Aorta (tissue), 5 donors: ENCODE measurements around the gene SPOCK3. TPM values are rescaled to one million over a fixed set of nuclear protein-coding genes. Genes with fewer than 3 reads are reported as not detected.
A peak's percentile ranks its signal among the peaks of the same experiment; 100 is the strongest.

Experiments
- ATAC-seq: fragments of 200-7000 bp; cut with Tn5 transposase; one replicate; pipeline ENCODE4 v1.9.1; 2022; ENCODE audit warnings: moderate library complexity; ENCODE audit not compliant: low FRiP score
- DNase-seq, 2 donors: peaks; one replicate each; pipeline ENCODE4 v3.0.0-alpha.2; 2020
- H3K27ac ChIP-seq, 2 donors: one replicate each; pipeline ENCODE4 v1.5.1; 2013; ENCODE audit warnings: low read length in 2 of 2, mild to moderate bottlenecking in 2 of 2, moderate library complexity in 2 of 2, control low read depth in 1 of 2, inconsistent platforms in 1 of 2, low read depth in 1 of 2
- H3K27me3 ChIP-seq, 2 donors: one replicate each; pipeline ENCODE4 v1.6.1; 2013; ENCODE audit warnings: control low read depth in 1 of 2, low read length in 1 of 2, mild to moderate bottlenecking in 1 of 2, moderate library complexity in 1 of 2; ENCODE audit not compliant: insufficient read depth in 2 of 2, control insufficient read depth in 1 of 2
- H3K36me3 ChIP-seq, 2 donors: one replicate each; pipeline ENCODE4 v1.6.1; 2013; ENCODE audit warnings: control low read depth in 1 of 2, low read length in 1 of 2, mild to moderate bottlenecking in 1 of 2; ENCODE audit not compliant: insufficient read depth in 2 of 2, control insufficient read depth in 1 of 2
- H3K4me1 ChIP-seq, 2 donors: one replicate each; pipeline ENCODE4 v1.6.1; 2013; ENCODE audit warnings: low read length in 2 of 2, control low read depth in 1 of 2, mild to moderate bottlenecking in 1 of 2, moderate library complexity in 1 of 2; ENCODE audit not compliant: insufficient read depth in 2 of 2, control insufficient read depth in 1 of 2
- H3K4me3 ChIP-seq, 2 donors: one replicate each; pipeline ENCODE4 v1.5.1; 2013; ENCODE audit warnings: low read length in 2 of 2, control low read depth in 1 of 2, mild to moderate bottlenecking in 1 of 2
- H3K9me3 ChIP-seq: one replicate; pipeline ENCODE4 v1.6.1; 2013; ENCODE audit warnings: mild to moderate bottlenecking, low read length; ENCODE audit not compliant: control insufficient read depth
- WGBS, 2 donors: extraction: QIAGEN DNeasy Blood & Tissue Kit; methylation state at CpG; one replicate each; pipeline ENCODE4 v1.1.7; 2013; 5-methylcytosine and 5-hydroxymethylcytosine counted together
- intact Hi-C, 2 donors: fragments of 100-400 bp; cut with DNase I; formaldehyde crosslinking; loops; one replicate each; pipeline versions ENCODE4 v1.14.2 to v1.15.0; 2022
- polyA plus RNA-seq, 2 donors: library from polyadenylated mRNA; stranded (reverse); fragments of 200-250 nt; gene quantifications; one replicate each; pipeline ENCODE4 v1.2.3, GENCODE V29; 2013
- total RNA-seq, 2 donors: library from RNA; stranded (reverse); fragmentation: NEBNext Ultra II Directional; extraction: Animal tissue kit (Norgen Biotek cat#: 25700); gene quantifications; one replicate each; pipeline ENCODE4 v1.2.1, GENCODE V29; 2021
- donor health status: healthy with polysubstance abuse.
- donor health status: Bipolar disorder and iron deficiency.
- donor health status: DM: no; HTN: no; CAD: no.
- donor health status: DM: no; HTN: no; CAD: no.
- donor health status: DM: yes; HTN: yes; CAD: no.

The SPOCK3 gene
- total and polyA plus RNA-seq, 4 donors: not detected

- Histone ChIP-seq H3K4me3 (no peak overlapping the region), H3K27ac (no peak overlapping the region), H3K4me1 (no peaks in the 10 kb centered on the region), H3K36me3 (no peaks in the 10 kb centered on the region), H3K9me3 (no peaks in the 10 kb centered on the region), H3K27me3 (no peaks in the 10 kb centered on the region)
- DNase-seq (no peak), ATAC-seq (no peak)
- 72 to 74% methylated on average over 1 of the region's 1 CpG for WGBS, 2 donors
- intact Hi-C loops: no loop called here
Observed at GRCh38 chr4:167041524-167041923, 192.8 kb downstream of the SPOCK3 start.

DNA sequence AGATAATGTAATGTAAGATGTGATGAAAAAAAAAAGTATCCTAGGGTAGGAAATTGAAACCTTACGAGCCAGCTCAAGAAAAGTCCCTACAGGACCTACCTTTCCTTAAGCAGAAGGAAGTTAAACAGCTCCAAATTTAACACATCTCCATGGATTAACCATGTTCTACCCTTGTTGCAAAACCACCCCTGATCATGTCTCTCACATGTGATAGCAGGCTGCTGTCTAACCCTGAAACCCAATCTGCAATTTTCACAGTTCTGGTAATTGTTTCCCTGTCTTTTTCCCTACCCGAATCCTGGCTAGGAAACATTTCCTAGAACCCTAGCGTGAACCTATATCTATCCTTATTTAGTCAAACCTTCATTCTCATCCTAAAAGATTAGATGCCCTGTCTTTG, 198.9 kb downstream of the SPOCK3 start:
- 67 to 87% methylated on average over 3 of the region's 3 CpGs for WGBS, 2 donors
- Histone ChIP-seq H3K27ac (no peak overlapping the region), H3K27me3 (no peaks in the 10 kb centered on the region), H3K36me3 (no peaks in the 10 kb centered on the region), H3K4me1 (no peaks in the 10 kb centered on the region), H3K4me3 (no peak overlapping the region), H3K9me3 (no peaks in the 10 kb centered on the region)
- DNase-seq (no peak), ATAC-seq (no peak)
- intact Hi-C loops: no loop called here

- WGBS, 2 donors: 15 to 22% methylated on average over 2 of the region's 2 CpGs
- no peaks in the 10 kb centered on the region for H3K9me3 ChIP-seq
- H3K4me3 ChIP-seq: no peak overlapping the region
- no peaks in the 10 kb centered on the region for H3K27me3 ChIP-seq
- H3K36me3 ChIP-seq: no peaks in the 10 kb centered on the region
- H3K4me1 ChIP-seq: no peaks in the 10 kb centered on the region
- DNase-seq (no peak), ATAC-seq (no peak)
- intact Hi-C loops: no loop called here
- no peak overlapping the region for H3K27ac ChIP-seq
Observed at GRCh38 chr4:167034983-167035382, 199.3 kb downstream of the SPOCK3 start.

DNA sequence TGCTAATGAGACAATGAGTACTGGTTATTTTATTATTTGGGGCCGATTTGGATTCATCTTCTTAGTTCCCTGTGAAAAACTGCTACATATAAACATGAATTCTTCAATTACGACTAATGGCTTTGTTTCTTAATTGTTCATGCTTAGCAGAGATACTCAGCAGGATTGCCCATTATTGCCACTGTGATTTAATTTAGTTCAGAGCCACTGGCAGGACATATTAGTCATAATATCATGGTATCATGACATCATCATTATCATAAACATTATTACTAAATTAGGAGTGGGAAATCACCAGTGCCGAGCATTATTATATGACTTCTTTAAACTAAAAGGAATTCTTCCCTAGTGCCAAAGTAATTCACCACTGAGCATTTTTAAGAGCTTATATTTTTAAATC, 201.4 kb downstream of the SPOCK3 start:
- no peaks in the 10 kb centered on the region for H3K27me3 ChIP-seq
- no peak for DNase-seq
- intact Hi-C loops: no loop called here
- no peaks in the 10 kb centered on the region for H3K36me3 ChIP-seq
- no peaks in the 10 kb centered on the region for H3K4me1 ChIP-seq
- WGBS, 2 donors: 65 to 72% methylated on average over 3 of the region's 3 CpGs
- ATAC-seq: no peak
- no peaks in the 10 kb centered on the region for H3K9me3 ChIP-seq
- H3K4me3 ChIP-seq: no peak overlapping the region
- H3K27ac ChIP-seq: no peak overlapping the region

DNA sequence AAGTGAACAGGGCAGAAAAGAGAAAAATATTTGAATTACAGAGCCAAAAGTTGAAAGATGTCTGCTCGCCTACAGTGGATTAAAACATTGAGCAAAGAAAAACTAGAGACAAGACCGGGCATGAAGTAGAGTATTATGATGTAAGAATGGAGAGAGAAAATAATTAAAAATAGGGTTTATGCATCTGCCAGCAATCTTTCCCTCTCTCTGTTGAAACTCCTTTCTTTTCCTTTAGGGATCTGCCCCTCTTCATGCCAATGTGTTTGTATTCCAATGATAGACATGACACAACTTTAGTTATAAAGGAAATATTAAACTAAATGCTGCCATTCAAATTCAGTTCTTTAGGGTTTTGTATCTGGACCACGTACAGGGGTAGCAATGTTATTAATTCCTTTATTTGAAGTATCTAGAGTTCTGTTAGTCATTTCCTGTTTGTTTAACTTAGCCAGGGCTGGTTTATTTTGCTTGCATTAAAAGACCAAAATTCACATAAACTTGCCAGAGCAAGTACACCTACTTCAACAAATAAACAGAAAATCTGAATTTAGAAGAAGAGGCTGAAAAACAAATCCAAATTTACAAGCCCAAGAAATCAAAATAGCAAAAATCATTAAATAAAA, 202.6 kb downstream of the SPOCK3 start:
- no peaks in the 10 kb centered on the region for H3K36me3 ChIP-seq
- H3K4me3 ChIP-seq: no peak overlapping the region
- DNase-seq (no peak), ATAC-seq (no peak)
- WGBS, 2 donors: 6 to 21% methylated on average over 3 of the region's 3 CpGs
- H3K27me3 ChIP-seq: no peaks in the 10 kb centered on the region
- no peaks in the 10 kb centered on the region for H3K9me3 ChIP-seq
- intact Hi-C loops: no loop called here
- H3K4me1 ChIP-seq: no peaks in the 10 kb centered on the region
- no peak overlapping the region for H3K27ac ChIP-seq

DNA sequence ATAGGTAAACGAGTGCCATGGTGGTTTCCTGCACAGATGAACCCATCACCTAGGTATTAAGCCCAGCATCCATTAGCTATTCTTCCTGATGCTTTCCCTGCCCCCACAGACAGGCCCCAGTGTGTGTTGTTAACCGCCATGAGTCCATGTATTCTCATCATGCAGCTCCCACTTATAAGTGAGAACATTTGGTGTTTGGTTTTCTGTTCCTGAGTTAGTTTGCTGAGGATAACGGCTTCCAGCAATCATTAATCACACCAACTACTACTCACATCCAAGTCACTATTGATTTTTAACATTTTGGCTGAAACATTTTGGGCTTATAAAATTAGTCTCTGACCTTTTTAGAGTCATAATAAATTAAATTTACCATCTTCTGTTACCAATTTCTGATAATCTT, 205.3 kb downstream of the SPOCK3 start:
- WGBS, 2 donors: 53 to 57% methylated on average over 3 of the region's 3 CpGs

GRCh38 chr4:167025670-167026069, 208.6 kb downstream of the SPOCK3 start:
- no peaks in the 10 kb centered on the region for H3K9me3 ChIP-seq
- no peak overlapping the region for H3K27ac ChIP-seq
- H3K36me3 ChIP-seq: no peaks in the 10 kb centered on the region
- ATAC-seq (no peak), DNase-seq (no peak)
- intact Hi-C loops: loop anchor here in 1 of 2 donors (10.0 kb wide), 1 partner anchor 1049 kb away; no protein-coding TSS in a partner anchor
- no peaks in the 10 kb centered on the region for H3K4me1 ChIP-seq
- 64 to 76% methylated on average over 3 of the region's 3 CpGs for WGBS, 2 donors
- no peaks in the 10 kb centered on the region for H3K27me3 ChIP-seq
- no peak overlapping the region for H3K4me3 ChIP-seq

More for the DNA sequence above, 205.3 kb downstream of the SPOCK3 start:
- no peaks in the 10 kb centered on the region for H3K9me3 ChIP-seq
- no peak overlapping the region for H3K4me3 ChIP-seq
- DNase-seq (no peak), ATAC-seq (no peak)
- H3K27me3 ChIP-seq: no peaks in the 10 kb centered on the region
- H3K27ac ChIP-seq: no peak overlapping the region
- intact Hi-C loops: loop anchor here in 1 of 2 donors (10.0 kb wide), 1 partner anchor 1046 kb away; no protein-coding TSS in a partner anchor
- H3K4me1 ChIP-seq: no peaks in the 10 kb centered on the region
- H3K36me3 ChIP-seq: no peaks in the 10 kb centered on the region

DNA sequence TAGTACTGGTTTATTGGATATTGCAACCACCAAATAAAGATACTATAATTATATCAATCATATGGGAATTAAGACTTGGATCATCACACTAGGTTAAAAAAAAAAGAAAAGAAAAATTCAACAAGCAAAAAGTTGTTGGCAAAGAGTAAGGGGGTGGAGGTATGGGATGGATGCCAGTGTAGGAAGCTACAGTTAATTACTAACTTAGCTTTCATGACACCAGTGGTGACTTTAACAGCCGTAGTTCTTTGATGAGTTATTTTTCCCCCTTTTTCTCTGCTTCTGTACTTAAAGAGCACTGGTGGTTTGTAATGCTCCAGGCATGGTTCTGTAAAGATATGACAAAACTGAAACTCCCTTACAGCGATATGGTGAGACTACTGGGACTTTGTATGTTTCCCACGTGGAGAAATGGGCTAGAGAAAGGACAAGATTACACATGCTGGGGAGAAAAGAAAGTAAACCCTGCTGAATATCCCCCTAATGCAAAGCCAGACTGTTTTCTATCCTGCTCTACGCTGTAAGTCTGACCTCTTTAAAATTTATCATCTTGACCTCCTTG, 210.8 kb downstream of the SPOCK3 start:
- no peaks in the 10 kb centered on the region for H3K27me3 ChIP-seq
- H3K4me1 ChIP-seq: no peaks in the 10 kb centered on the region
- no peaks in the 10 kb centered on the region for H3K36me3 ChIP-seq
- DNase-seq (no peak), ATAC-seq (no peak)
- intact Hi-C loops: loop anchor here in 1 of 2 donors (5.0 to 10.0 kb wide), 2 partner anchors 264 to 1051 kb away; no protein-coding TSS in a partner anchor
- no peak overlapping the region for H3K27ac ChIP-seq
- WGBS, 2 donors: 29% methylated on average over 4 of the region's 4 CpGs
- no peak overlapping the region for H3K4me3 ChIP-seq
- no peaks in the 10 kb centered on the region for H3K9me3 ChIP-seq

DNA sequence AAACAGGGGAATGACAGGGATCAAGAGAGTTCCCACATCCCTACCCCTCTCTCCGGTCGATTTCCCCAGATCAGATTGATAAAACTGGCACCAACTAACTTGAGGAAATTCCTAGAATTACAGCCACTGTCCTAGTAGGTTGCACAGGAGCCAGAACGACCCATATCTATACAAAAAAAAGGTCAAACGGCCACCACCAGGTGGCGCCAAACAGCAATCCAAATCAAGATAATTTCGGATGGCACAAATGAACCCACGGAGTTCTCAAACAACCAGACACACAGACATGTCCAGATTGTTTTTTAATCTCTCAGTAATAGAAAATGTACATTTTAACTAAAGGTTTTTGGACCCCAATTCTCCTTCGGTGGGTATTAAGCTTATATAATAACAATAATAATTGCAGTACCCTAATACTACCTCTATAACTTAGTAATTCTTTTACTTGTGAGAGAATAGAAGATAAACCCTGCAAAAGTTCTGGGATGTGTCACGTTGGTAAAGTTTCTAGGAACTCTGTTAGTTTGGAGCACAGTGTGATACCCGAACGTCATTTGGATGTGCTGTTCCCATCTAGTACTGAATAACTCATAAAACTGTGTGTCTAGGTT, 212.6 kb downstream of the SPOCK3 start:
- Histone ChIP-seq H3K36me3 (no peaks in the 10 kb centered on the region), H3K4me3 (no peak overlapping the region), H3K4me1 (no peaks in the 10 kb centered on the region), H3K27ac (no peak overlapping the region), H3K27me3 (no peaks in the 10 kb centered on the region), H3K9me3 (no peaks in the 10 kb centered on the region)
- 20% methylated on average over 11 of the region's 11 CpGs for WGBS, 2 donors
- ATAC-seq (no peak), DNase-seq (peak; percentile 64 to 85)
- intact Hi-C loops: loop anchor here in 1 of 2 donors (5.0 to 10.0 kb wide), 2 partner anchors 266 to 1053 kb away; no protein-coding TSS in a partner anchor
